GM18867 (cell line): ENCODE measurements around the gene CD247.

ENCODE experiments used
- ATAC-seq: cut with Tn5 transposase; IDR thresholded peaks from one replicate; pipeline ENCODE4 v1.9.1; 2021; ENCODE audit warnings: mild to moderate bottlenecking, moderate library complexity; ENCODE audit not compliant: unreplicated experiment

Gene CD247

GRCh38 chr1:167463875-167464575 lies 54.3 kb downstream of the CD247 start:
- no peak for ATAC-seq

GRCh38 chr1:167463080-167463479 lies 55.2 kb downstream of the CD247 start:
- ATAC-seq, result no peak

DNA sequence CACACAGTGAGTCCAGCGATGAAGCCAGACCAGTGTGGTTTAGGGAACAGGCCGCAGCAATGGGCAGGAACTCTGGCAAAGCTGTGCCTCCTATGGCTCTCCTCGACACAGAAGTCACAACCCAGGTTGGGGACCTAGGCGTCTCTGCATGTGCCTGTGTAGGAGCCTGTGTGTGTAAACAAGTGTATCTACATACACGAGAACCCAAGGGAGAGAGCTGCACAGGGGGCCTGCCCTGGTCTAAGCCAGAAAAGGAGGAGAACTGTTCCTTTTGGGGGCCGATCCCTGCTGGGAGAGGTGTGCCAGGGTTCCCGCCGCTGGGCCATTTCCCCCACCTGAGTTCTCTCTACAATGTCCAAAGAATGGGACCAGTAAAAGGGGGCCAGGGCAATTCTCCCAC lies 56.0 kb downstream of the CD247 start:
- no peak for ATAC-seq

GRCh38 chr1:167460836-167461235 lies 57.5 kb downstream of the CD247 start:
- no peak for ATAC-seq

GRCh38 chr1:167457936-167458584 lies 60.3 kb downstream of the CD247 start:
- ATAC-seq, result no peak

DNA sequence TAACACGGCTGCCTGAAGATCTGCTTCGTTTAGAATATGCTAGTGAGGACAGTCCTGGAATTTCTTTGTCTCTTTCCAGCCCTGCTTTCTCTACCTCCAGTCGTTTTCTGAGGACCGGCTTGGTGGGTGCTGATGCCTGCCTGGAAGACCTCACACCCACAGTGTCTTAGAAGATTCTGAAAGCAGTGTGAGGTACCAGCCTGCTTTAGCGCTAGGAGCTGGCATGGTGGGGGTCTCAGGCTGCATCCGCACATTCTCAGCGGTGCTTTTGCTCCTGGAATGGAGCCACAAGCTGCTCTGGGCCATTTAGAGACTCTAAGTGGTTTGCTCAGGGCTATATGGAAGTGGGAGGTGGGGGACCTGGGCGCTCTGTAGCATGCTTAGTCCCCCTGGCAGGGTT lies 61.4 kb downstream of the CD247 start:
- ATAC-seq, result no peak

- no peak for ATAC-seq
Observed at GRCh38 chr1:167456524-167456923, 61.8 kb downstream of the CD247 start.

GRCh38 chr1:167455786-167456446 lies 62.4 kb downstream of the CD247 start:
- peak; percentile 32 for ATAC-seq

- peak; percentile 67 for ATAC-seq
Observed at GRCh38 chr1:167454894-167455785, 63.2 kb downstream of the CD247 start.

DNA sequence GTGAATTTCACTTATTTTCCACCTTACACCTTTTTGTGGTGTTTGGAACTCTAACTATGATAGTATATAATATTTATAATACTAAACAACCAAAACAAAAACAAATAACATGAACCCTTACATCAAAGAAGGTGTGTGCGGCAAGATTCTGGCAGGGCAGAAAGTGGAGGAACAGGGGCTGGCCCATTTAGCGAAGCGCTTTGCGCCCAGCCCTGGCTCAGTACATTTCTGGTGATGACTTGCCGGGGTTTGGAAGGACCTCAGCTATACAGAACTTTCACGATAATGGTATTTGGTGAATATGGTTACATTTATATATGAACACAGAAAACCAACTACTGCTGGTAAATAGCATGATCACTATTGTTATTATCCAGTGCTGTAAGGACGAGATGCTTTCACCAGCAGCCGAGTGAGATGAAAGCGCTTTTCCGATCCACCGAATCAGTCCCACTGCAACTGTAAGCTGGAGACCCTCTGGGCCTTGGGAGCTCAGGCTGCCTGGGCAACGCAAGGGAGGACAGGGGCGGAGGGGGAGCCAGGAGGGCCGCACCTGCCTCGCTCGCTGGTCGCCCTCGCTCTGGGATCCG lies 63.9 kb downstream of the CD247 start:
- no peak for ATAC-seq

DNA sequence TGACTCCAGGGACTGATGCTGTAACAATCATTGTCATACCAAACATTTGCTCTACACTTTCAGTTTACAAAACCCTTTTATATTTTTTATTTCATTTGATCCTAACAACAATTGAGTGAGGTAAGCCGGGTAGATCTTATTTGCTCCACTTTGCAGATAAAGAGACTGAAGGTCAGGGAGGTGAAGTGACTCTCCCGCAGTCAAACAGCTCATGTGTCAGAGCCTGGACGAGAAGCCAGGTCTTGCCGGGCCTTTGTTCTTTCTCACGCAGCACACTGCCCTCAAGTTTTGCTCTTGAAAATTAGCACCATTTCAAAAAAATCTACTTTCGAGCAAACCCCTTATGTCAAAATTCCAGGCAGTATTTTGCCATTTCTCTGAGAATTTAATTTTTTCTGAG lies 65.2 kb downstream of the CD247 start:
- no peak for ATAC-seq

DNA sequence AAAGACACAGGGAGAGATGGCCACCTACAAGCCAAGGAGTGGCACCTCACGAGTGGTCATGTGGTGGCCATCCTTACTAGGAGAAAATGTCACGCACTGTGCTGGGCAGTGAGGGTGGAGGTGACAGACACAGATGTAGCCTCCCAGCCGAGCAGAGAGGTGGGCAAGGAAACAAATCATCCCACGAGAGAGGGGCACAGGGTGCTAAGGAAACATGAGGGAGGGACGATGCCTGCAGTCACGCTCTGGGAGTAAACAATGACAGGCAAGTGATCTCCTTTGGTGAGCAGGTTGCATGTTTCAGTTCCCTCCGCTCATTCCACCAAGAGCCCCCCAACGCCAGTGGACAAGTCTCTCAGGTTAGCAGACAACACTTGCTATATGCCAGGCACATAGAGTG lies 65.8 kb downstream of the CD247 start:
- ATAC-seq, result no peak

DNA sequence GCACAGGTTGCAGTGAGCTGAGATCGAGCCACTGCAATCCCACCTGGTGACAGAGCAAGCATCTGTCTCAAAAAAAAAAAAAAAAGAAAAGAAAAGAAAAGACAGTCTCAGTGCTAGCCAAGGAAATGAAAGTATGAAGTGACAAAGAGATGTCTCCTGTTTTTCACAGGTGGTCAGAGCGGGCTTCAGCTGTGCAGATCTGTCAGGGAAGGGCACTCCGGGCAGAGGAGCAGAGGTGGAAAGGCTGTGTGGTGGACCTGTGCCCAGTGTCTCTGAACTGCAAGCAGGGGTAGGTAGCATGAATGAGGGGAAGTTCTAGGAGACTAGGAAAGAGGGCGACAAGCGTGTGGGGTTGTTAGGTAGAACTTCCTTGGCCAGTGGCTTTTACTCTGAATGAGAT lies 67.5 kb downstream of the CD247 start:
- ATAC-seq, result no peak

- ATAC-seq, result peak; percentile 87
Observed at GRCh38 chr1:167447521-167448136, 70.7 kb downstream of the CD247 start.

GRCh38 chr1:167446966-167447365 lies 71.4 kb downstream of the CD247 start:
- ATAC-seq, result no peak

DNA sequence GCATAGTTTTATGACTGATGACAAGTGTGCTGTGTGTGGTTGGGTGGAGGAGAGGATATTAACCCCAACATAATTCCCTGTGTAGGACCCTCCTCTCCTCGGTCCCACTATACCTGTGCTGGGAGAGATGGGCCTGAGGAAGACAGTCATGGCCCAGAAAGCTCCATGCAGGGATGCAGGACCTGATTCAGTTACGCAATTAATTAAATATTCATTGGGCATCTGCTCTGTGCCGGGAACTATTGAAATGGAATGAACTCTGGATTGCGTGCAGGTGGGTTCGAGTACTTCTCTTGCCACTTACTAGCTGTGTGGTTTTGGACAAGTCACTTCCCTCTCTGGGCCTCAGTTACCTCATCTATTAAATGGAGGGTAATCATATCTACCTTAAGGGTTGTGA lies 74.6 kb downstream of the CD247 start:
- no peak for ATAC-seq

DNA sequence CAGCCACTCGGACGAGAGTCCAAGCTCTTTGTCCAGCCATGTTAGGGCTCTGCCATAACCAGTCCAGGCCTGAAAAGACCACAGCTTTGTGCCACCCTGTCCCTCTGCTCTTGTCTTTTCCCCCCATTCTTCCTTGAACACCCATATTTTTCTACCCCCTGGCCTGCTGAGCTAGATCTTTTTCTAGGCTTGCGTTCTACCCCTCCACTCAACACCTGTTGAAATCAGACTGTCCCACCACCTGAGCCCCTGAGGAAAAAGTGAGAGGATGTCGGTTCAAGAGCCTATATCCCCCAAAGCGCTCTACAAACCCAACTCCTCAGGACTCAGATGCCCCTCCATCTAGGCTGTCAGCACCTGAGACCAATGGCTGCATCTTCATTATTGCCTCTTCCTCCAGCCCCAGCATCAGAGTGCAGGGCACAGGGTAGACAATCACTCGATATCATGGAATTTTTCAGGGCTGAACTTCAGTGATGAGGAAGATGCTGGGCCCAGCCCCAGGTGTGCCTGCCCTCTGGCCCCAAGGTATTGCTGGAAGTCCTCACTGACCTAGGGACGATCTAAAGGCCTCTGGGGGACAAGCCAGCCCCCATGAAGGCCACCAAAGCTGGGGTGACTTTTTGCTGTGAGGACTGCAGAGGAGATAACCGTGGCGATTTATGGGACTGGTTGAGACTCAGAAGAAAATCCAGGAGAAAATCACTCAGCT lies 75.3 kb downstream of the CD247 start:
- ATAC-seq, result no peak

GRCh38 chr1:167442142-167442848 lies 76.0 kb downstream of the CD247 start:
- peak; percentile 93 for ATAC-seq

GRCh38 chr1:167441222-167441621 lies 77.1 kb downstream of the CD247 start:
- no peak for ATAC-seq
